ENCODE measurements around the gene NAA80.

NAA80 gene

GRCh38 chr3:50330330-50330729 lies 31.1 kb upstream of the NAA80 start:
- DNase-seq (ENCODE audit: low spot score), result no peak
- no peak for FAIRE-seq

GRCh38 chr3:50327943-50328691 lies 28.9 kb upstream of the NAA80 start, which contains the start of gene TUSC2:
TUSC2 (minus strand) TSS chr3:50328223; CDS start chr3:50328099, 124 bp downstream.
- FAIRE-seq, result peak; percentile 72
- peak; percentile 84 for DNase-seq (ENCODE audit: low spot score)

GRCh38 chr3:50327129-50327528 lies 27.9 kb upstream of the NAA80 start:
- DNase-seq (ENCODE audit: low spot score) (no peak), FAIRE-seq (no peak)

DNA sequence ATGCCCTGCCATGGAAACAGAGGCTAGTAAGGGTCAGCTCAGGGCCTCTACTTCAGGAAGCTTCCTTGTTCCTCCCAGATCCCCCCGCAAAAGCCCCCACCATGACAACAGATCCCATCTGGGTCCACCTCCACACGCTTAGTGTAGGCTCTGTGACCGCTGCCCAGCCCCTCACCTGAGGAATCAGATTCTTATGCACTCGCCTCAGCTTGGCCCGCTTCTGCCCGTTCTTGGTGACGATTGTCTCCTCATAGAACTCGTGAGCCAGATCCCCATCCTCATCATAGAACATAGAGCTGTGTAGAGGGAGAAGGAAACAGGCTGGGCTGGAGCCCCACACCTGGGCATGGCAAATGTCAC lies 27.0 kb upstream of the NAA80 start:
- no peak for FAIRE-seq
- no peak for DNase-seq (ENCODE audit: low spot score)

GRCh38 chr3:50325497-50326181 lies 26.4 kb upstream of the NAA80 start:
- no peak for DNase-seq (ENCODE audit: low spot score)
- FAIRE-seq, result no peak

- no peak for FAIRE-seq
- no peak for DNase-seq (ENCODE audit: low spot score)
Measured at GRCh38 chr3:50325113-50325480, 25.9 kb upstream of the NAA80 start.

DNA sequence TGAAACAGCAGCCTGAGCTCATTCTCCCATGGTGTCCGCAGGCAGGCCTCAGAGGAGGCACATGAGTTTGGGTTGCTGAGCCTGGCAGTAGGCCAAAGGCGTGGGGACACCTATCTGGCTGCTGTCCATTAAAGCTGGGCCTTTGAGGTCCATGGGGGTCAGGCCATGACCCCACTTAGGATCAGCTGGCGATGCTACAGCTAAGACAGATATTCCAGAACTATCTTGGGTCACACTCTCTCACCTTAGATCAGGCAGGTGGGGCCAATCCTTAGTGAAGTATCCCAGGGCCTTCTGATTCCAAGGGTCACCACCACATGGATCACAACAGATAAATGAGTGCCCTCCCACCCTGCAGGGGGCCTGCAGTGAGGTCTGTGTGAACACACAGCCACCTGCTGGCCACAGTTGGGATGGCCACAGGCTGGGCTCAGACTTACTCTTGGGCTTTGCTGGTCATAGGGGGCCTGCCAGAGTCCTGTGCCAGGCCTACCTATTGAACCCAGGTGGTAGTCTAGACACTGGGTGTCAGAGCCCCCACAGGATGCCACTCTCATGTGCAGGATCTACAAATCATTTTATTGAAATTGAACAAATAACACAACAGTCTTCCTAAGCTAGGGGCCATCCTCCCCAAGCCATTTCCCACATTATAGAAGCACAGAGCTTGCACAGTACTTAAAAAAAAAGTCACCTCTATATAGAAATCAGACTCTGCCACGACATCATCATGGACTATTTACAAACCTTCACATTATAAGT lies 25.3 kb upstream of the NAA80 start:
- FAIRE-seq, result no peak
- DNase-seq (ENCODE audit: low spot score), result peak; percentile 51

DNA sequence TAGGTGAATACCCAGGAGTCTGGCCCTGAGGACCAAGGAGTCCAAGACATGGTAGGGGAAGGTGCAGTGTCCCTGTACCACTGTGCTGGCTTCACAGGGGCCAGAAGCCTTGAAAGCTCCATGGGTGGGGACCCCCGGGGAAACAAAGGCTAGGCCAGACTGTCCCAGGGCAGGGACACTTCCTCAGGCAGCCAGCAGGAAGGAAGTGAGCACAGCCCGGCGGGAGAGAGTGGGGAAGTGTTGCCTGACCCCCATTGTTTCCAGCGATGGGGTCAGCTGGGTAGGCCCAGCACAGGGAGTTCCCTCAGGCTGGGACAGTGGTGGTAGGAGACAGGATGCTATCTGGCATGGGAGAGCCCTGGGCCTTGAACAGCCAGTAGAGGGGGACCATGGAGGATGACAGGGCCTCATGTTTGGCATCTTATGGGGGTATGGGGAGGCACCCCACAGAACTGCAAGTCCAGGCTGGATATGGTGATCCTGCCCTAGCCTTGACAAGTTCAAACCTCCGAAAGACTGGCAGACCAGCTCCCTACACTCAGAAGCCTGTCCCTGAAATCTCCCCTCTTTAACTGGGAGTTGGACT lies 24.5 kb upstream of the NAA80 start:
- DNase-seq (ENCODE audit: low spot score) (no peak), FAIRE-seq (no peak)

DNA sequence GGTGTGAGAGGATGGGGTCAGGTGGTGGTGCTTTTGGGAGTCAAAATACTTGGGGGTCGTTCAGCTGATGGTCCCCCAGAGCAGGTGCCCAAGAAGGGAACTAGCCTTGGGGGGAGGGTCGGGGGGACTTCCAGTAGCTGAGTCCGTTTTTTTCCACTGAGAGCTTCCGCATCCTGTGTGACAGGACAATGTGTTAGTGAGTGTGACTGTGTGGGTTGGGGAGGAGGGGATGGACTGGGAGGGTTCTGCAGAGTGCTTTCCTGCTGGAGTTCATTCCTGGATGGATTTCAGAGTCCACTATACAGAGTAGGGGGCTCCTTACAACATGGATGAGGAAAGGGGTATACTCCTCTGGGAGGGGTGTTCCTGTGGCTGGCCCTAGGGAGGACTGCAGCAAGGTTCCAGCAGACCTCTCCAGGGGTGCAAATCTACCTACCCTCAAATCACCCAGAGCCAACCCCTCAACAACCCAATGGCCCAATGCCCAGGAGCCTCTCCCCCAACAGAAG lies 23.9 kb upstream of the NAA80 start:
- FAIRE-seq (no peak), DNase-seq (ENCODE audit: low spot score) (no peak)

- DNase-seq (ENCODE audit: low spot score), result no peak
- no peak for FAIRE-seq
Measured at GRCh38 chr3:50322386-50323091, 23.3 kb upstream of the NAA80 start, which contains the start of gene HYAL2. HYAL2 (minus strand) TSS chr3:50322745; CDS start chr3:50320489, 2,256 bp downstream.

GRCh38 chr3:50322115-50322385 lies 22.8 kb upstream of the NAA80 start:
- no peak for DNase-seq (ENCODE audit: low spot score)
- no peak for FAIRE-seq

DNA sequence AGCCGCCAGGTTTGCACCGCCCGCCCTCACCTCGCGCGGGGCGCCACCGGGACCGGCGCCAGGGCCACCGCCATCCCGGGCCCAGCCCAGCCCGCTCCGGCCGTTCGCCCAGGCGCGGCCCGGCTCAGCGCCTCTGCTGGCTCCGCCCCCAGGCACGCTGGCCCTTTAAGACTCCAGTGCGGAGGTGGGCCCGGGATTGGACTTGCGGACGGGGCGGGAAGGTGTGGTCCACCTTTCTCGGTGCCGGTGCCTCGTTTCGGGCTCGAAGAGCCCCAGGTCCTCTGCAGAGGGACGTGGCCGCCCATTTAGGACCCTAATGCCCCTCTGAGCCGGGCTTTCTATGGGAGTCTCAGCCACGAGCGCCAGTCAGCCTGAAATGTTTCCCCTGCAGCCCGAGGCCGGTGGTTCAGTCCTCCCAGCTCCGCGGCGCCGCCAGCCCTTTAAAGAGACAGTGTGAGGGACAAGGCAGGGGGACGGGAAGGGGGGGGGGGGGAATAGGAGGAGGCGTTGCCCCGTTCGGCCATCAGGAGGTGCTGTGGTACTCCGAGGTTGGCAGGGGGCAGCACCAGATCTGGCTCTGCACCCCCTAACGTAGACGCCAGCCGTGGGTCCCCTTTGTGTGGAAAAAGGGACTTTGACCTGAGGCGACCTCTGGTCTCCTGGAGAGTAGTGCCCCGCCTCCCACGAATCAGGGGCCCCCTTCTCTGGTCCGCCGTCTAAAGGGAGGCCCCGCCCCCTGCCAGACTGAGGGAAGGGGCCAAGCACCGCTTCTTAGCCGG lies 22.3 kb upstream of the NAA80 start:
- FAIRE-seq, result no peak
- DNase-seq (ENCODE audit: low spot score), result peak; percentile 63

GRCh38 chr3:50320853-50321335 lies 21.7 kb upstream of the NAA80 start:
- FAIRE-seq, result no peak
- peak; percentile 34 for DNase-seq (ENCODE audit: low spot score)

DNA sequence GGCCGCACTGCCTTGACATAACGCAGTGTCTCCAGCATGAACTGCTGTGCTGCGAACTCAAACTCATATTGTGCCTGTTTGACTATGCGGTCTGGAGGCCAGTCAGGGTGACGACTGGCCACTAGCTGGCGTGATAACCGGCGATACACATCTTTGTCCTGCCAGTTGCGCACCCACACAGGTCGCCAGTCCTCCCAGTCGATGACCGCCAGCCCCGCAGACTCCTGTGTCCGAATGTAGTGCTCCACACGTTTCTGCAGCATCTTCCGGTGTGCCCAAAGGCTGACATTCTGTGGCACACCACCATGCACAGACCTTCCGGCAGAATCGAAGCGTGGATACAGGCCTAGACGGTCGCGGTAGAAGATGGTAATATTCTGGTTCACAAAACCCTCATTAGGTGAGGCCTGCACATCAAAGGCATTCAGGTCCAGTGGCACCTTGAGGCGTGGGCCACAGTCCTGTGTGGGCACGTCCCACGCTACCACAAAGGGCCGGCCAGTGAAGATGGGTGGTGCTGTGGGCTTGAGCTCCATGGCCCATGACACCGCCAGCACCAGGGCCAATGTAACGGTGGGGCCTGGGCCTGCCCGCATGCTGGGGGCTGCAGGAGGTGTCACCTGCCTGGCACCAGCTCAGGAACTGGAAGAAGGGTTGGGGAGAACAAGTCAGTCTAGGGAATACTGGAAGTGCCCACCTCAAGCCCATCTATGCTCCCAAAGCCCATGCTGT lies 20.9 kb upstream of the NAA80 start:
- FAIRE-seq (no peak), DNase-seq (ENCODE audit: low spot score) (no peak)

DNA sequence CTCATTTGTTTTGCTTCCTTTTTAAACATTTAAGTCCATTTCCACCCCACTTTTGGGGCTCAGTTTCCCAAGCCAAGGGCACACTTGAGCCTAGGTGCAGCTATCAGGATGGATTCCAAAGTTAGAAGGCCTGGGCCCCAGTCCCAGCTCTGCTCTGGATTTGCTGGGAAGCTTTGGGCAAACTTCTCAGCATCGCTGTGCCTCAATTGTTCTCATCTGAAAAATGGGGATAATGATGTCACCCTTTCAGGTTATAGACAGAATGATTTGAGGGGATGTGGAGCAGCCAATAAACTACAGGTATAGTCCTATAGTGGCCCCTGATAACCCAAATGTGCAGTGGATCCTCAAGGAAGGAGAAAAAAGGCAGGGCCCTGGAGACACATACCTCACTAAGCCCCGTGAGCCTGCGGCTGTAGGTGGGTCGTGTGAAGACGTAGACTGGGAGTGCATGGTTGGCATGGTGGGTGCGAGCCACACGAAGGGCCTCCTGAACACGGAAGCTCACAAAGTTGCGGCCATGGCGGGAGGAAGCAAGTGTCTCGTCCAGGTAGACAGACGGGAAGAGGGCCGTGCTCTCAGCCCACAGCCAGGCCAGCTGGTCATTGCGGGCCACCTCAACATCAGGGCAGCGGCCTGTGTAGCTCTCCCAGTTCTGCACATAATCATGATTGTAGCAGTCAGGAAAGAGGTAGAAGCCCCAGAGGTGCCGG lies 20.1 kb upstream of the NAA80 start:
- FAIRE-seq (no peak), DNase-seq (ENCODE audit: low spot score) (no peak)

DNA sequence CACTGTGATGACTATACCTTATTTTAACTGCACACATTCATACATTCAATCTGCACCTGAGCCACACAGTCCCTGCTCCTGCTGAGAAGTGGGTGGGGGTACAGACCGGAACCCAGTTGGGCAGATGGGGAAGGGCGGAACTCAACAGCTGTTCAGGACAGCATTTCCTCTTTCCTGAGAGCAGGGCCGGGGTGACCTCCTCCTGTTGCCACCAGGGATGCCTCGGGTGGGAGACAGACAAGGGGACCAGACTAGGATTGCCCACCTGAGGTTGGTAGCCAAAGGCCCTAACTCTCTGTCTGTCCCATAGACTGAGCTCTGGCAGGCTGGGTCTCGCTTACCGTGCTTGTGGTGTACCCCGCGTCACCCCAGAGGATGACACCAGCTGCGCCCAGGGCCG lies 19.4 kb upstream of the NAA80 start:
- no peak for DNase-seq (ENCODE audit: low spot score)
- no peak for FAIRE-seq

GRCh38 chr3:50318163-50318562 lies 19.0 kb upstream of the NAA80 start:
- DNase-seq (ENCODE audit: low spot score), result no peak
- FAIRE-seq, result no peak

- FAIRE-seq, result no peak
Measured at GRCh38 chr3:50317300-50317699, 18.1 kb upstream of the NAA80 start.

DNA sequence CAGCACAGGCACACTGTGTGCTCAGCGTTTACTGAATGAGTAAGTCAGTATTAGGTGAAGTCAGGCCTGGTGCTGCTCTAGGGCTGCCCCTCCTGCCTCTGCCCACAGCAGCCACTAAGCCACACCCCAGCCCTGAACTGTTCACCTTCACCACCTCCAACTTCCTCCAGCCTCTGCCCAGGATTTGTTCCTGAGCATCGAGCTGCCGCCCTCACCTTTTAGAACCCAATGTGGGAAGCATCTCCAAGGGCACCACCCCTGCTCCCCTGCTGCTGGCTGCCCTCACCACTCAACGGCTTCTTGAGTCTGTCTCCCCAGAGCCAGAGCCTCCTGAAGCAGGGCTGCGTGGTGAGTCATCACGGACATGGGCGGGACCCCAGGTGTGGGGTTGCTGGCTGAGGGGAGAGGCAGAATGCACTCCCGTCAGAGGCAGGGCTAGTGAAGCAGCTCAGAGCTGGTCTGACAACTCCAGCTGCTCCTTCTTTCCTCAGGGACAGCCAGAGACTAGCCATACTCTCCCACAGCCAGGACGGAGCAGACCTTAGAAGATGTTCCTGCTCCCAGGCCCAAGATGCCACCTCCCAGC lies 17.5 kb upstream of the NAA80 start:
- DNase-seq (ENCODE audit: low spot score) (peak; percentile 75), FAIRE-seq (peak; percentile 62)

More at GRCh38 chr3:50317300-50317699, 18.1 kb upstream of the NAA80 start:
- DNase-seq (ENCODE audit: low spot score), result no peak

Measured in RCC 7860 (cell line).